Measurements from ENCODE around the gene RPL27A.

RPL27A gene

GRCh38 chr11:8717876-8718753 is 35.5 kb downstream of the RPL27A start:
- no peak for FAIRE-seq
- DNase-seq (ENCODE audit: insufficient read length), result no peak
- TF ChIP-seq TAF1 (IDR thresholded peaks at IDR 0.05; ENCODE audit: borderline replicate concordance, low read depth, low read length) (no peak), POLR2AphosphoS5 (IDR thresholded peaks at IDR 0.05; ENCODE audit: low read depth, low read length) (no peak), POLR2A (IDR thresholded peaks at IDR 0.05; ENCODE audit: low read depth, low read length) (no peak)

- DNase-seq (ENCODE audit: insufficient read length), result no peak
- TF ChIP-seq POLR2AphosphoS5 (IDR thresholded peaks at IDR 0.05; ENCODE audit: low read depth, low read length) (no peak), POLR2A (IDR thresholded peaks at IDR 0.05; ENCODE audit: low read depth, low read length) (no peak)
- FAIRE-seq, result no peak
These were observed 36.6 kb downstream of the RPL27A start for GRCh38 chr11:8719211-8719649.

- TF ChIP-seq POLR2AphosphoS5 (IDR thresholded peaks at IDR 0.05; ENCODE audit: low read depth, low read length), result no peak
- no peak for FAIRE-seq
- DNase-seq (ENCODE audit: insufficient read length), result no peak
These were observed 37.1 kb downstream of the RPL27A start for GRCh38 chr11:8719721-8720120.

- FAIRE-seq (no peak), DNase-seq (ENCODE audit: insufficient read length) (no peak)
- no peak for TF ChIP-seq POLR2A (IDR thresholded peaks at IDR 0.05; ENCODE audit: low read depth, low read length)
- no peak for TF ChIP-seq POLR2AphosphoS5 (IDR thresholded peaks at IDR 0.05; ENCODE audit: low read depth, low read length)
- TF ChIP-seq TAF1 (IDR thresholded peaks at IDR 0.05; ENCODE audit: borderline replicate concordance, low read depth, low read length), result no peak
These were observed 37.8 kb downstream of the RPL27A start for GRCh38 chr11:8720352-8720751.

GRCh38 chr11:8720868-8721608 is 38.4 kb downstream of the RPL27A start:
- FAIRE-seq (no peak), DNase-seq (ENCODE audit: insufficient read length) (no peak)
- TF ChIP-seq POLR2A (IDR thresholded peaks at IDR 0.05; ENCODE audit: low read depth, low read length) (no peak), TAF1 (IDR thresholded peaks at IDR 0.05; ENCODE audit: borderline replicate concordance, low read depth, low read length) (no peak)

- DNase-seq (ENCODE audit: insufficient read length) (no peak), FAIRE-seq (no peak)
These were observed 39.3 kb downstream of the RPL27A start for GRCh38 chr11:8721609-8722500.

GRCh38 chr11:8722809-8723208 is 40.2 kb downstream of the RPL27A start:
- FAIRE-seq, result no peak
- no peak for TF ChIP-seq TAF1 (IDR thresholded peaks at IDR 0.05; ENCODE audit: borderline replicate concordance, low read depth, low read length)
- TF ChIP-seq POLR2A (IDR thresholded peaks at IDR 0.05; ENCODE audit: low read depth, low read length), result no peak
- TF ChIP-seq POLR2AphosphoS5 (IDR thresholded peaks at IDR 0.05; ENCODE audit: low read depth, low read length), result no peak
- DNase-seq (ENCODE audit: insufficient read length), result no peak

More at GRCh38 chr11:8721609-8722500, 39.3 kb downstream of the RPL27A start:
- TF ChIP-seq TAF1 (IDR thresholded peaks at IDR 0.05; ENCODE audit: borderline replicate concordance, low read depth, low read length), result no peak
- no peak for TF ChIP-seq POLR2A (IDR thresholded peaks at IDR 0.05; ENCODE audit: low read depth, low read length)
- TF ChIP-seq POLR2AphosphoS5 (IDR thresholded peaks at IDR 0.05; ENCODE audit: low read depth, low read length), result no peak

- TF ChIP-seq TAF1 (IDR thresholded peaks at IDR 0.05; ENCODE audit: borderline replicate concordance, low read depth, low read length), result no peak
- DNase-seq (ENCODE audit: insufficient read length) (no peak), FAIRE-seq (no peak)
These were observed 41.1 kb downstream of the RPL27A start for GRCh38 chr11:8723711-8724110.

GRCh38 chr11:8724682-8725081 is 42.1 kb downstream of the RPL27A start:
- TF ChIP-seq TAF1 (IDR thresholded peaks at IDR 0.05; ENCODE audit: borderline replicate concordance, low read depth, low read length) (no peak), POLR2A (IDR thresholded peaks at IDR 0.05; ENCODE audit: low read depth, low read length) (no peak), POLR2AphosphoS5 (IDR thresholded peaks at IDR 0.05; ENCODE audit: low read depth, low read length) (no peak)
- no peak for DNase-seq (ENCODE audit: insufficient read length)
- FAIRE-seq, result no peak

- DNase-seq (ENCODE audit: insufficient read length) (no peak), FAIRE-seq (no peak)
- TF ChIP-seq POLR2A (IDR thresholded peaks at IDR 0.05; ENCODE audit: low read depth, low read length) (no peak), TAF1 (IDR thresholded peaks at IDR 0.05; ENCODE audit: borderline replicate concordance, low read depth, low read length) (no peak), POLR2AphosphoS5 (IDR thresholded peaks at IDR 0.05; ENCODE audit: low read depth, low read length) (no peak)
These were observed 43.8 kb downstream of the RPL27A start for GRCh38 chr11:8726395-8726794.

GRCh38 chr11:8728563-8728962 is 46.0 kb downstream of the RPL27A start:
- TF ChIP-seq POLR2A (IDR thresholded peaks at IDR 0.05; ENCODE audit: low read depth, low read length) (no peak), POLR2AphosphoS5 (IDR thresholded peaks at IDR 0.05; ENCODE audit: low read depth, low read length) (no peak), TAF1 (IDR thresholded peaks at IDR 0.05; ENCODE audit: borderline replicate concordance, low read depth, low read length) (no peak)
- DNase-seq (ENCODE audit: insufficient read length) (no peak), FAIRE-seq (no peak)

Measured in GM12892 (cell line).